ENCODE measurements around the gene MZT2A.
"Not testable (repeated sequence)": the region's sequence is repeated elsewhere in the genome, so short reads cannot be mapped to it uniquely, and the experiment has no call there.

DNA sequence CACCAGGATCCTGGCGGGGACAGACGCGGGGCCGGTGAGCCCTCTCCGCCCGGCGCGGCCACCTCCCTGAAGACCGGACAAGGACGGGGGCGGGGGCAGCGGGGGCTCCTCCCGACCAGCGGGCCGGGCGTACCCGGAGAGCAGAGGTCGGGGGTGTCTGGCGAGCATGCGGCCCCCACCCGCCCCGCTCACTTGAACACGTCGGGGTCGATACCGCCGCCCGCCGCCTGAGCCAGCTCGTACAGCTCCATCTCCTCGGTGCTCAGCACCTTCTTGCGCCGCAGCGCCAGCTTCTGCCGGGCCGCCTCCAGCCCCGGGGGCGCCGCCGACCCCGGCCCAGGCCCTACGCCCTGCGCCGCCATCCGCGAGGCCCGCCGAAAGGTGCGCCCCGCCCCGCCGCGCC lies at the start of gene MZT2A:
- TF ChIP-seq EZH2 (IDR thresholded peaks at IDR 0.05; ENCODE audit: low read depth); CTCF (conservative IDR thresholded peaks at IDR 0.05): not testable (repeated sequence)

Data from PC-9 (cell line).